K562 (cell line): ENCODE measurements around the gene ANAPC5. TPM values are rescaled to one million over a fixed set of nuclear protein-coding genes. Genes with fewer than 3 reads are reported as not detected.

ENCODE experiments used
- ATAC-seq: fragments of 200-7000 bp; cut with Tn5 transposase; 3 replicates; pipeline ENCODE4 v1.9.1; 2020; ENCODE audit warnings: moderate library complexity
- BruUV-seq: library from RNA; stranded (reverse); fragments of 400-500 nt; replicated peaks from 2 replicates; lab custom pipeline; 2021; lab: Mats Ljungman, UMichigan
- CTCF ChIA-PET: fragments of 300-600 bp; formaldehyde crosslinking; extraction: SDS; loops from one replicate; lab custom pipeline; 2021; ENCODE audit warnings: low intra/inter-chr PET ratio; lab: Yijun Ruan, JAX
- POLR2A ChIA-PET: fragments of 300-600, 350-650 bp; sonication (Branson Sonifier 250); formaldehyde crosslinking; extraction: SDS; loops from one replicate; lab custom pipeline; 2021; ENCODE audit warnings: antibody characterized with exemption, inconsistent platforms; lab: Yijun Ruan, JAX
- DNase-seq, 4 experiments: peaks; one replicate each; pipeline versions ENCODE4 v3.0.0 to v3.0.0-alpha.2; 2011 to 2018; ENCODE audit warnings: low spot score in 3 of 4, mixed read lengths in 3 of 4; ENCODE audit errors: extremely low read depth in 1 of 4
- FAIRE-seq: peaks from 2 replicates; lab custom pipeline; 2011; peaks lifted over from hg19 to GRCh38; lab: Jason Lieb, UNC
- H2AFZ ChIP-seq: 2 replicates; pipeline ENCODE4 v1.6.0; 2011; ENCODE audit warnings: low read depth, low read length, control low read depth, inconsistent platforms
- H3K27ac ChIP-seq: fragments of 200-600 bp; 3 replicates; pipeline ENCODE4 v1.8.0; 2011; ENCODE audit warnings: low read depth, mild to moderate bottlenecking, control low read depth, inconsistent platforms, low read length, moderate library complexity, mixed read lengths; ENCODE audit errors: extremely low read depth
- H3K27me3 ChIP-seq, 2 experiments: fragments of 300-600 bp in 1 of 2; 2 replicates in 1 of 2; 3 replicates in 1 of 2; pipeline versions ENCODE4 v1.6.0 to v1.8.0; 2011; ENCODE audit warnings: inconsistent platforms in 2 of 2, low read length in 2 of 2, mild to moderate bottlenecking in 1 of 2, mixed read lengths in 1 of 2, moderate library complexity in 1 of 2; ENCODE audit not compliant: control insufficient read depth in 2 of 2, insufficient read depth in 2 of 2
- H3K36me3 ChIP-seq: fragments of 300-600 bp; 3 replicates; pipeline ENCODE4 v1.8.0; 2011; ENCODE audit warnings: mild to moderate bottlenecking, low read length, inconsistent platforms; ENCODE audit not compliant: control insufficient read depth, insufficient read depth
- H3K4me1 ChIP-seq, 2 experiments: fragments of 200-600 bp in 1 of 2; replicated peaks in 1 of 2; 2 replicates in 1 of 2; 3 replicates in 1 of 2; pipeline versions ENCODE4 v1.5.1 to v1.8.0; 2011; ENCODE audit warnings: inconsistent platforms in 2 of 2, low read length in 2 of 2, mild to moderate bottlenecking in 1 of 2, mixed read lengths in 1 of 2, moderate library complexity in 1 of 2; ENCODE audit not compliant: control insufficient read depth in 2 of 2, insufficient read depth in 2 of 2
- H3K4me2 ChIP-seq: 2 replicates; pipeline ENCODE4 v1.6.1; 2011; ENCODE audit warnings: low read length, control low read depth, inconsistent platforms, mixed read lengths; ENCODE audit not compliant: insufficient read depth
- H3K4me3 ChIP-seq: fragments of 200-600 bp; sonication (generic), shearing (Covaris generic); 2 replicates; pipeline ENCODE4 v1.5.1; 2016; ENCODE audit warnings: control low read depth, inconsistent platforms
- H3K79me2 ChIP-seq: fragments of 200-600 bp; 3 replicates; pipeline ENCODE4 v1.8.0; 2011; ENCODE audit warnings: low read length, inconsistent platforms; ENCODE audit not compliant: control insufficient read depth, insufficient read depth
- H3K9ac ChIP-seq, 2 experiments: 2 replicates each; pipeline versions ENCODE4 v1.6.0 to v1.6.1; 2011; ENCODE audit warnings: low read depth in 2 of 2, low read length in 2 of 2, control low read depth in 1 of 2, inconsistent platforms in 1 of 2, mild to moderate bottlenecking in 1 of 2, mixed read lengths in 1 of 2; ENCODE audit not compliant: insufficient read depth in 1 of 2
- H3K9me1 ChIP-seq: one replicate; pipeline ENCODE4 v1.6.0; 2011; ENCODE audit warnings: inconsistent platforms, mild to moderate bottlenecking, low read length, moderate library complexity; ENCODE audit not compliant: control insufficient read depth, insufficient read depth
- H3K9me3 ChIP-seq: replicated peaks from 2 replicates; pipeline ENCODE4 v1.5.1; 2011; ENCODE audit warnings: low read depth, low read length, inconsistent platforms; ENCODE audit not compliant: control insufficient read depth, insufficient read depth
- H4K20me1 ChIP-seq: replicated peaks from 2 replicates; pipeline ENCODE4 v1.6.1; 2011; ENCODE audit warnings: low read length, inconsistent platforms, mixed read lengths; ENCODE audit not compliant: control insufficient read depth, insufficient read depth
- ATF1 ChIP-seq, 2 experiments: fragments of 450-650 bp in 1 of 2; IDR thresholded peaks; 2 replicates each; pipeline ENCODE4 v1.6.1; 2016; ENCODE audit warnings: missing compliant biosample characterization in 1 of 2, missing genetic modification characterization in 1 of 2
- ATF3 ChIP-seq, 2 experiments: fragments of 450-650 bp in 1 of 2; sonication (generic) in 1 of 2; formaldehyde crosslinking in 1 of 2; IDR thresholded peaks in 1 of 2; conservative IDR thresholded peaks in 1 of 2; 2 replicates each; pipeline versions ENCODE4 v1.6.1 to v1.8.1; 2016 to 2023; ENCODE audit warnings: mild to moderate bottlenecking in 2 of 2, moderate library complexity in 2 of 2, inconsistent platforms in 1 of 2, missing genetic modification reagents in 1 of 2
- BRD9 ChIP-seq: fragments of 450-650 bp; IDR thresholded peaks from 2 replicates; pipeline ENCODE4 v1.6.1; 2018; ENCODE audit warnings: low read depth; ENCODE audit not compliant: partially characterized antibody
- CEBPG ChIP-seq, 3 experiments: fragments of 200-800 bp in 1 of 3; sonication (Bioruptor generic) in 1 of 3; sonication (generic) in 1 of 3; formaldehyde crosslinking in 1 of 3; IDR thresholded peaks in 2 of 3; conservative IDR thresholded peaks in 1 of 3; 2 replicates each; pipeline versions ENCODE4 v1.6.1 to v1.8.0; 2016 to 2022; ENCODE audit warnings: missing compliant biosample characterization in 2 of 3, missing genetic modification characterization in 2 of 3, mild to moderate bottlenecking in 1 of 3, missing genetic modification reagents in 1 of 3
- CTBP1 ChIP-seq: fragments of 450-650 bp; IDR thresholded peaks from 2 replicates; pipeline ENCODE4 v1.6.1; 2016; ENCODE audit warnings: borderline replicate concordance
- NFIC ChIP-seq: fragments of 450-650 bp; IDR thresholded peaks from 2 replicates; pipeline ENCODE4 v1.6.1; 2017; ENCODE audit warnings: mild to moderate bottlenecking, inconsistent platforms
- PCBP2 ChIP-seq: fragments of 200-400 bp; formaldehyde crosslinking; IDR thresholded peaks from 2 replicates; pipeline ENCODE4 v1.6.1; 2018; ENCODE audit warnings: low read length, low read depth, mild to moderate bottlenecking, moderate library complexity; ENCODE audit not compliant: poor library complexity, severe bottlenecking
- SOX6 ChIP-seq: fragments of 450-650 bp; IDR thresholded peaks from 2 replicates; pipeline ENCODE4 v1.6.1; 2014; ENCODE audit warnings: mild to moderate bottlenecking
- THAP7 ChIP-seq: fragments of 250-450 bp; sonication (Bioruptor Pico); IDR thresholded peaks from 2 replicates; pipeline ENCODE4 v1.5.0; 2021
- TOE1 ChIP-seq, 2 experiments: fragments of 450-650 bp in 1 of 2; sonication (generic) in 1 of 2; formaldehyde crosslinking in 1 of 2; IDR thresholded peaks; 2 replicates each; pipeline versions ENCODE4 v1.7.1 to v1.8.0; 2016 to 2022; ENCODE audit warnings: borderline replicate concordance in 2 of 2, mild to moderate bottlenecking in 2 of 2, antibody characterized with exemption in 1 of 2, inconsistent platforms in 1 of 2, low read depth in 1 of 2, missing genetic modification reagents in 1 of 2, moderate library complexity in 1 of 2
- ZHX1 ChIP-seq: fragments of 150-350 bp; conservative IDR thresholded peaks from 2 replicates; pipeline ENCODE4 v1.6.1; 2014; ENCODE audit warnings: low read length
- WGBS: fragments of 100-300 bp; shearing (Covaris generic); methylation state at CpG from one replicate; pipeline ENCODE4 v1.1.6; 2016; ENCODE audit warnings: low coverage, mixed read lengths; ENCODE audit not compliant: insufficient coverage; ENCODE audit errors: missing lambda C conversion rate; 5-methylcytosine and 5-hydroxymethylcytosine counted together
- in situ Hi-C: fragments of 300-500 bp; cut with MboI; formaldehyde crosslinking; loops from 4 replicates; pipeline ENCODE4 v1.15.0; 2018; ENCODE audit warnings: inconsistent platforms, mixed read lengths
- intact Hi-C: fragments of 100-400 bp; cut with micrococcal nuclease; formaldehyde crosslinking; loops from 2 replicates; pipeline ENCODE4 v1.14.2; 2022
- polyA plus RNA-seq, 8 experiments: library from polyadenylated mRNA; depleted of rRNA in 4 of 8; stranded (reverse) in 5 of 8; unstranded in 3 of 8; fragments of >200 nt; fragmentation: Nextera tagmentation in 2 of 8; fragmentation: Illumina TruSeq in 1 of 8; extraction: Ambion mirVana in 2 of 8; extraction: Trizol in 1 of 8; gene quantifications; 2 replicates each; pipeline versions ENCODE4 v1.2.1 to v1.2.3, GENCODE V29; 2011 to 2014; ENCODE audit warnings: inconsistent platforms in 1 of 8, missing spikeins in 1 of 8
- total RNA-seq, 7 experiments: library from RNA; depleted of rRNA in 6 of 7; stranded (reverse); fragments of >200 nt in 6 of 7; fragmentation: Illumina TruSeq in 2 of 7; extraction: Trizol in 2 of 7; gene quantifications; 2 replicates each; pipeline versions ENCODE4 v1.2.1 to v1.2.3, GENCODE V29; 2011 to 2021; ENCODE audit warnings: low replicate concordance in 1 of 7
- TF ChIP-seq, protein P1 (sequence below): IDR thresholded peaks from 2 replicates; pipeline ENCODE4 v1.6.1; 2014; ENCODE audit warnings: antibody characterized with exemption

ANAPC5 gene
- total and polyA plus RNA-seq, 9 of the 15 experiments (the other 6 are each of a cell fraction or from before 2014, with no cell fraction given): 136 to 315 (median 197) TPM

DNA sequence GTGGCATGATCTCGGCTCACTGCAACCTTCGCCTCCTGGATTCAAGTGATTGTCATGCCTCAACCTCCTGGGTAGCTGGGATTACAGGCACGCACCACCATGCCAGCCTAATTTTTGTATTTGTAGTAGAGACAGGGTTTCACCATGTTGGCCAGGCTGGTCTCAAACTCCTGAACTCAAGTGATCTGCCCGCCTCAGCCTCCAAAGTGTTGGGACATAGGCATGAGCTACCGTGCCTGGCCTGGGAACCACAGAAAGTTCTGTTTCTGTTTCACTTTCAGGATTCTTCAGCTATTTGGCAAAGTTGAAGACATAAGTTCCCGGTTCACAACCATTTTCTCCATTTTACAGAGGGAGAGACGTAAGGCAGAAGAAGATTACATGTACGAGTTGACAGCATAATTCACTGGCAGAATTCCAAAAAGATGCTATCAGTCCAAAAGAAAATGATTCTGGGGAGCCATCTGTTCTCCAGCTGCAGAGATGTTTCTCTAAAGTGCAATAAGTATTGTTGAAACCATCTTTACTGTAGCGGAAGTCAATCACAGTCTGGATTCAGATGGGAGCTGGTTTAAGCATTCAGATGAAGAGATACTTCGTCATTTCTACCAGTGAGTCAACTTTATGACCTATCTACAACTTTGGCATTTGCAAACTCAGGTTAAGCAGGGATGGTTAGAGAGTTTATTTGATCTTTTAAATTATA, 39.6 kb upstream of the ANAPC5 start (continued):
- TF ChIP-seq CEBPG (CRISPR knock-in tag; IDR thresholded peaks at IDR 0.05) (no peak), CEBPG (tag; conservative IDR thresholded peaks at IDR 0.05 in 1 of 2, IDR thresholded peaks at IDR 0.05 in 1 of 2) (peak in 1 of 2 experiments; percentile 75; a peak in 2 of 4 replicates), SOX6 (peak; percentile 63; the same call in 1 of the 2 replicates), CTBP1 (peak; percentile 64; the same call in 1 of the 2 replicates), NFIC (peak; percentile 96), ATF1 (CRISPR knock-in tag; IDR thresholded peaks at IDR 0.05) (no peak), ATF1 (tag; IDR thresholded peaks at IDR 0.05) (peak; percentile 46; the same call in 1 of the 2 replicates), ATF3 (IDR thresholded peaks at IDR 0.05) (peak; percentile 36; the same call in 1 of the 2 replicates), ATF3 (CRISPR knock-in tag; conservative IDR thresholded peaks at IDR 0.05) (no peak)

GRCh38 chr12:121390856-121391255, 38.6 kb upstream of the ANAPC5 start:
- no peaks in the 10 kb centered on the region for H3K27me3 ChIP-seq
- no TSS peak for BruUV-seq
- no peaks in the 10 kb centered on the region for H3K9me3 ChIP-seq
- 77% methylated on average over 2 of the region's 2 CpGs for WGBS
- DNase-seq (no peak), FAIRE-seq (no peak), ATAC-seq (no peak)
- no peak overlapping the region for H2AFZ ChIP-seq
- H4K20me1 ChIP-seq: no peaks in the 10 kb centered on the region
- H3K36me3 ChIP-seq: no peaks in the 10 kb centered on the region
- no peak overlapping the region for H3K4me3 ChIP-seq
- CTCF ChIA-PET: no interaction called here
- intact Hi-C loops (no loop called here), in situ Hi-C loops (no loop called here)
- H3K27ac ChIP-seq: no peak overlapping the region
- H3K9me1 ChIP-seq: no peaks in the 10 kb centered on the region
- H3K79me2 ChIP-seq: no peaks in the 10 kb centered on the region
- no peak overlapping the region for H3K4me2 ChIP-seq
- H3K9ac ChIP-seq: no peak overlapping the region
- H3K4me1 ChIP-seq: peaks cover 7 to 16% of the 10 kb centered on the region in 2 experiments; a peak in 3 of 5 replicates
- POLR2A ChIA-PET: interaction anchor here (1.4 to 2.4 kb wide), 2 partner anchors 11 to 39 kb away, joined by 9 to 13 read pairs; partner anchors contain the start of gene ANAPC5
- TF ChIP-seq BRD9 (no peak), ZHX1 (no peak), TOE1 (IDR thresholded peaks at IDR 0.05; ENCODE audit: borderline replicate concordance) (no peak), TOE1 (CRISPR knock-in tag; IDR thresholded peaks at IDR 0.05; ENCODE audit: borderline replicate concordance, low read depth) (no peak), PCBP2 (no peak), THAP7 (no peak)
- TF ChIP-seq, protein P1, sequence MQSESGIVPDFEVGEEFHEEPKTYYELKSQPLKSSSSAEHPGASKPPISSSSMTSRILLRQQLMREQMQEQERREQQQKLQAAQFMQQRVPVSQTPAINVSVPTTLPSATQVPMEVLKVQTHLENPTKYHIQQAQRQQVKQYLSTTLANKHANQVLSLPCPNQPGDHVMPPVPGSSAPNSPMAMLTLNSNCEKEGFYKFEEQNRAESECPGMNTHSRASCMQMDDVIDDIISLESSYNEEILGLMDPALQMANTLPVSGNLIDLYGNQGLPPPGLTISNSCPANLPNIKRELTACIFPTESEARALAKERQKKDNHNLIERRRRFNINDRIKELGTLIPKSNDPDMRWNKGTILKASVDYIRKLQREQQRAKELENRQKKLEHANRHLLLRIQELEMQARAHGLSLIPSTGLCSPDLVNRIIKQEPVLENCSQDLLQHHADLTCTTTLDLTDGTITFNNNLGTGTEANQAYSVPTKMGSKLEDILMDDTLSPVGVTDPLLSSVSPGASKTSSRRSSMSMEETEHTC: no peak
